ENCODE results near the gene UBASH3B.

GRCh38 chr11:122765487-122766131, 110.1 kb downstream of the UBASH3B start:
- TF ChIP-seq CTCF (IDR thresholded peaks at IDR 0.05; ENCODE audit: low read depth, low read length) (no peak), POLR2A (IDR thresholded peaks at IDR 0.05; ENCODE audit: extremely low read depth, insufficient read length) (no peak)
- TF ChIP-seq, protein P1, sequence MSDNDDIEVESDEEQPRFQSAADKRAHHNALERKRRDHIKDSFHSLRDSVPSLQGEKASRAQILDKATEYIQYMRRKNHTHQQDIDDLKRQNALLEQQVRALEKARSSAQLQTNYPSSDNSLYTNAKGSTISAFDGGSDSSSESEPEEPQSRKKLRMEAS (IDR thresholded peaks at IDR 0.05; ENCODE audit: low read depth, low read length): no peak
